T-cell (primary cell): Measurements from ENCODE around the gene CPSF2. TPM values are rescaled to one million over a fixed set of nuclear protein-coding genes. Genes with fewer than 3 reads are reported as not detected.

Source experiments
- ATAC-seq, 4 experiments: fragments of 200-7000 bp in 3 of 4; fragments of 150-1000 bp in 1 of 4; cut with Tn5 transposase; replicated peaks in 1 of 4; 1 replicate in 3 of 4; 2 replicates in 1 of 4; pipeline ENCODE4 v1.10.0; 2021; ENCODE audit warnings: moderate library complexity in 3 of 4, mild to moderate bottlenecking in 2 of 4, moderate number of reproducible peaks in 1 of 4
- CTCF ChIA-PET, 2 donors: fragments of 300-600 bp; sonication (Branson Sonifier 250); formaldehyde crosslinking; loops; one replicate each; lab custom pipeline; 2022; ENCODE audit warnings: antibody characterized with exemption in 2 of 2; lab: Charles Lee
- POLR2A ChIA-PET, 2 donors: fragments of 300-600 bp; sonication (Branson Sonifier 250); formaldehyde crosslinking; loops; one replicate each; lab custom pipeline; 2022; ENCODE audit warnings: antibody characterized with exemption in 2 of 2; lab: Charles Lee
- DNase-seq, 35 experiments: peaks; one replicate each; pipeline versions ENCODE4 v3.0.0 to v3.0.0-alpha.2; 2013 to 2023
- H3K27ac ChIP-seq: one replicate; pipeline ENCODE4 v1.5.1; 2013; ENCODE audit warnings: low read length
- H3K27me3 ChIP-seq, 2 experiments: replicated peaks in 1 of 2; 1 replicate in 1 of 2; 2 replicates in 1 of 2; pipeline versions ENCODE4 v1.6.1 to v1.7.0; 2013; ENCODE audit warnings: low read length in 1 of 2, mixed read lengths in 1 of 2; ENCODE audit not compliant: control insufficient read depth in 2 of 2, insufficient read depth in 2 of 2; ENCODE audit errors: extremely low read depth in 1 of 2
- H3K36me3 ChIP-seq, 2 donors: 1 replicate in 1 of 2; 2 replicates in 1 of 2; pipeline versions ENCODE4 v1.6.1 to v1.7.0; 2013; ENCODE audit warnings: low read length in 1 of 2; ENCODE audit not compliant: control insufficient read depth in 2 of 2, insufficient read depth in 1 of 2; ENCODE audit errors: extremely low read depth in 1 of 2
- H3K4me1 ChIP-seq, 2 experiments: 1 replicate in 1 of 2; 2 replicates in 1 of 2; pipeline versions ENCODE4 v1.6.1 to v1.7.0; 2013; ENCODE audit warnings: low read length in 2 of 2, mixed read lengths in 1 of 2; ENCODE audit not compliant: insufficient read depth in 2 of 2, control insufficient read depth in 1 of 2; ENCODE audit errors: extremely low read depth in 1 of 2
- H3K4me3 ChIP-seq, 2 donors: 1 replicate in 1 of 2; 2 replicates in 1 of 2; pipeline versions ENCODE4 v1.5.1 to v1.7.0; 2013; ENCODE audit warnings: mild to moderate bottlenecking in 2 of 2, low read length in 1 of 2, moderate library complexity in 1 of 2; ENCODE audit not compliant: control insufficient read depth in 1 of 2; ENCODE audit errors: extremely low read depth in 1 of 2
- H3K9me3 ChIP-seq: 2 replicates; pipeline ENCODE4 v1.7.0; 2013
- H3K27ac Mint-ChIP-seq, 2 donors: one replicate each; pipeline ENCODE4 v1.8.0; 2020 to 2021; ENCODE audit warnings: mild to moderate bottlenecking in 2 of 2, mixed read lengths in 2 of 2
- H3K27me3 Mint-ChIP-seq, 2 donors: one replicate each; pipeline ENCODE4 v1.8.0; 2021 to 2022; ENCODE audit warnings: mixed read lengths in 2 of 2
- H3K36me3 Mint-ChIP-seq: one replicate; pipeline ENCODE4 v1.8.0; 2021; ENCODE audit warnings: mixed read lengths
- H3K4me1 Mint-ChIP-seq, 3 donors: one replicate each; pipeline ENCODE4 v1.8.0; 2020 to 2022; ENCODE audit warnings: mixed read lengths in 3 of 3, mild to moderate bottlenecking in 1 of 3
- H3K4me3 Mint-ChIP-seq, 3 donors: one replicate each; pipeline ENCODE4 v1.8.0; 2020 to 2022; ENCODE audit warnings: mild to moderate bottlenecking in 3 of 3, mixed read lengths in 3 of 3, moderate library complexity in 3 of 3
- H3K9me3 Mint-ChIP-seq, 3 donors: one replicate each; pipeline ENCODE4 v1.8.0; 2020 to 2022; ENCODE audit warnings: mixed read lengths in 3 of 3
- WGBS: methylation state at CpG from one replicate; pipeline ENCODE4 v1.1.5; 2013; ENCODE audit warnings: missing lambda C conversion rate; ENCODE audit not compliant: insufficient coverage; 5-methylcytosine and 5-hydroxymethylcytosine counted together
- total RNA-seq, 35 experiments: library from RNA in 6 of 35; stranded (reverse) in 6 of 35; fragments of 120-200 nt in 1 of 35; gene quantifications; one replicate each; pipeline versions ENCODE4 v1.2.1 to v1.2.4 and lab custom pipeline; 2013 to 2026

CPSF2 gene
- total RNA-seq, 5 donors from 2014 or later (not counting 1 experiment from before 2014, with no cell fraction given): 27.6 to 57.4 (median 45.5) TPM

GRCh38 chr14:92190768-92191167 lies 69.0 kb downstream of the CPSF2 start:
- Mint-ChIP-seq H3K27ac (no peak overlapping the region), H3K36me3 (peaks cover 6% of the 10 kb centered on the region), H3K4me1 (no peaks in the 10 kb centered on the region), H3K27me3 (peaks cover 0 to 3% of the 10 kb centered on the region in 2 donors), H3K9me3 (peaks cover 3 to 4% (median 3%) of the 10 kb centered on the region in 3 donors), H3K4me3 (no peak overlapping the region)
- no peaks in the 10 kb centered on the region for H3K36me3 ChIP-seq
- H3K4me3 ChIP-seq: no peak overlapping the region
- no peak overlapping the region for H3K27ac ChIP-seq
- H3K9me3 ChIP-seq: no peaks in the 10 kb centered on the region
- ATAC-seq: no peak
- peaks cover 0 to 12% of the 10 kb centered on the region in 2 experiments for H3K27me3 ChIP-seq
- no peak for DNase-seq
- 73% methylated on average over 6 of the region's 6 CpGs for WGBS
- ChIA-PET POLR2A (no interaction called here), CTCF (no interaction called here)
- H3K4me1 ChIP-seq: no peaks in the 10 kb centered on the region

DNA sequence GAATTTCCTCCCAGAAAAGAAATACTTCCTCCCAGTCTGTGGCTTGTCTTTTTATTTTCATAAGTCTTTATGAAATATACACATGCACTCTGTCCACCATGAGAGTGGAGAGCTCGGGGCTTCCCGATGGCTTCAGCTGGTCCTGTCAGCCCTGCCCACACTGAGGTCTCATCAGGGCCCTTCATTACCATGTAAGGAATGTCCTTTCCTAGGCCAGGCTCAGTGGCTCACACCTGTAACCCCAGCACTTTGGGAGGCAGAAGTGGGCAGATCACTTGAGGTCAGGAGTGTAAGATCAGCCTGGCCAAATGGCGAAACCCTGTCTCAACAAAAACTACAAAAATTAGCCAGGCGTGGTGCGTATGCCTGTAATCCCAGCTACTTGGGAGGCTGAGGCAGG lies 77.0 kb downstream of the CPSF2 start:
- Mint-ChIP-seq H3K27me3 (peaks cover 5 to 17% of the 10 kb centered on the region in 2 donors), H3K9me3 (no peaks in the 10 kb centered on the region), H3K36me3 (no peaks in the 10 kb centered on the region), H3K4me3 (no peak overlapping the region), H3K27ac (no peak overlapping the region), H3K4me1 (no peaks in the 10 kb centered on the region)
- Histone ChIP-seq H3K27me3 (peaks cover 2 to 9% of the 10 kb centered on the region in 2 experiments), H3K36me3 (no peaks in the 10 kb centered on the region), H3K27ac (no peak overlapping the region), H3K4me1 (no peaks in the 10 kb centered on the region), H3K4me3 (no peak overlapping the region), H3K9me3 (no peaks in the 10 kb centered on the region)
- ChIA-PET POLR2A (no interaction called here), CTCF (no interaction called here)
- WGBS: 80% methylated on average over 1 of the region's 5 CpGs
- DNase-seq (no peak), ATAC-seq (no peak)

- DNase-seq: no peak
- H3K4me3 Mint-ChIP-seq: no peak overlapping the region
- no peaks in the 10 kb centered on the region for H3K4me1 Mint-ChIP-seq
- H3K27me3 Mint-ChIP-seq: peaks cover 9 to 18% of the 10 kb centered on the region in 2 donors
- H3K9me3 Mint-ChIP-seq: no peaks in the 10 kb centered on the region
- Histone ChIP-seq H3K9me3 (no peaks in the 10 kb centered on the region), H3K36me3 (no peaks in the 10 kb centered on the region), H3K4me3 (no peak overlapping the region), H3K27ac (no peak overlapping the region), H3K27me3 (peaks cover 2 to 9% of the 10 kb centered on the region in 2 experiments), H3K4me1 (no peaks in the 10 kb centered on the region)
- ChIA-PET CTCF (no interaction called here), POLR2A (no interaction called here)
- H3K27ac Mint-ChIP-seq: no peak overlapping the region
- WGBS: no CpG with 5 or more reads among the region's 6 CpGs
- H3K36me3 Mint-ChIP-seq: no peaks in the 10 kb centered on the region
- ATAC-seq: no peak
Observed at GRCh38 chr14:92199763-92200162, 78.0 kb downstream of the CPSF2 start.

DNA sequence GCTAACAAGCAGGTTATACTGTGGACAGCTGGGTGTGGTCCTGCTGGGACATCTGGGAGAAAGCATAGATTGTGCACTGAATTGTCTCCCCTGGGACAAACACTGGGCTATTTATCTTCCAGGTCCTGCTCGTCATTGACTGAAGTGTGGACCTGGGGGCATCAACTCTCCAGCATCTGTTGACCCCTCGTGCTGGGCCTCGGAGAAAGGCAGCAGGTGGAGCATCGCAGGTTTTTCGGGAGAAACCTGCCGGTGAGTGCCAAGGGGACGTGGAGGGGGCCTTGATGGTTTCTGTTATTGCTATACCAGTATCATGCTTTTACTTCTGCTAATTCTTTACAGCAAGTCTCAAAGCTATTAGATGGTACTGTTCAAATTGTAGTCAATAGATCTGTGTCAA lies 81.3 kb downstream of the CPSF2 start:
- DNase-seq (no peak), ATAC-seq (no peak)
- Mint-ChIP-seq H3K9me3 (no peaks in the 10 kb centered on the region), H3K4me3 (no peak overlapping the region), H3K36me3 (no peaks in the 10 kb centered on the region), H3K27me3 (peaks cover 13 to 26% of the 10 kb centered on the region in 2 donors), H3K27ac (no peak overlapping the region), H3K4me1 (no peaks in the 10 kb centered on the region)
- 74% methylated on average over 5 of the region's 7 CpGs for WGBS
- ChIA-PET CTCF (no interaction called here), POLR2A (no interaction called here)
- Histone ChIP-seq H3K36me3 (no peaks in the 10 kb centered on the region), H3K4me1 (no peaks in the 10 kb centered on the region), H3K4me3 (no peak overlapping the region), H3K9me3 (no peaks in the 10 kb centered on the region), H3K27ac (no peak overlapping the region), H3K27me3 (peaks cover 2 to 27% of the 10 kb centered on the region in 2 experiments)

DNA sequence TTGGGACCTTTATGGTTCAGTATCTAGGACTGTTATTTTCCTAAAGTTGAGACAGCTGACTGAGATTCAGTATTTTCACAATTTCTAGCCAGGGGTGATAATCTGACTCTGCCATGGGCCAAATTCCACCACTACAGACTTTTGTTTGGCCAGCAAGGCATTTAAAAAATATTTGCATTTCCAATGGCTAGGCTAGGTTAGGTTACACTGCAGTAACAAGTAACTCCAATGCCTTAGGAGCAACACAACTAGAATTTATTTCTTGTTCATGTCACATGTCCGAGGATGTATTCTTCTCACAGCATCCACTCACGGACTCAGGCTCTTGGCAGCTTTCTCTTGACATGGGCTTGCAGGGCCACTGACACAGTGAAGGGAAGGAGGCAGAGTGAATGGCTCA lies 83.0 kb downstream of the CPSF2 start:
- WGBS: no CpG with 5 or more reads among the region's 2 CpGs
- POLR2A ChIA-PET: no interaction called here
- H3K27me3 Mint-ChIP-seq: peaks cover 13 to 21% of the 10 kb centered on the region in 2 donors

DNA sequence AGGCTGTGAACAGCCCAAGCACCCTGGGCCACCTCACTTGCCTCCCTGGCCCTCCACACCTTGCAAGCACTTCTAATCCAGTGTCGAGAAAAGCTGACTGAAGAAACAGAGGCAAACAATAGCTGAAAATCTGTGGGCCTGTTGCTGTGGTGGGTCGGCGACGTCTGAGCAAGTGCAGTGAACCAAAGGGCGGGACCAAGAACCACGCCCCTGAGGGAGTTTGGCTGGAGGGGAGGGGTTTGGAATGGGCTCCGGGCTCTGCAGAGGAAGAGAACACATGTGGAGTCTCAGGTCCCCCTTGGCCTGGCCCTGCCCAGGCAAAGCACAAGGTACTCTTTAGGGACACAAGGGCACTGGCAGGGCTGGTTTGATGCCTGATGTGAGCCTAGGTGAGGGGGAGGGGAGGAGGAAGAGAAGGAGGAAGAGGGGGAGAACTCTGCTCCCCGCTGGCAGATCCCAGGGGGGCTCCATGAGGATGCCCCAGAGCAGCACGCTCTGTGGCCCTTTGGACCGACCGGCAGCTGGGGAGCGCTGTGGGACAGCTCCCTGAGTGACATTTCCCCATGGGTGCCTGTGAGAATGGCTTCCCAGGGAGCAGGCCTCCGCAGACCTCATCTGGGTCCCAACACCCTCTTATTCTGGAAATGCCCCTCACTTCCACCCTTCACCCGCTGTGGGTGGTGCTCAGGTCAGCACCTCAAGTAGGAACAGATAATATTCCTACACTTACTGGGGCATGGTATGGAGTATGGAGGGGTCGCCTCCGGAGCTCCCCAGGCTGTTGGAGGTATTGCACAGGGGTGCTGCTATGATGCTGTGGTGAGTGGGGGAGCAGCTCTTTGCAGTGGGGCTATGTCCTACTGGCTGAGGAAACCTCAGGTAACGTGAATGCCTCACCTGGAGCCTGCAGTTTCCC lies 85.5 kb downstream of the CPSF2 start:
- CTCF ChIA-PET: no interaction called here

More for the DNA sequence above, 83.0 kb downstream of the CPSF2 start:
- Mint-ChIP-seq H3K9me3 (no peaks in the 10 kb centered on the region), H3K4me1 (no peaks in the 10 kb centered on the region), H3K4me3 (no peak overlapping the region), H3K36me3 (no peaks in the 10 kb centered on the region), H3K27ac (no peak overlapping the region)
- Histone ChIP-seq H3K27ac (no peak overlapping the region), H3K9me3 (no peaks in the 10 kb centered on the region), H3K36me3 (no peaks in the 10 kb centered on the region), H3K27me3 (peaks cover 2 to 23% of the 10 kb centered on the region in 2 experiments), H3K4me1 (no peaks in the 10 kb centered on the region), H3K4me3 (no peak overlapping the region)
- no peak for DNase-seq
- ATAC-seq: no peak
- CTCF ChIA-PET: no interaction called here

More for the DNA sequence above, 85.5 kb downstream of the CPSF2 start:
- H3K4me3 ChIP-seq: no peak overlapping the region
- no peaks in the 10 kb centered on the region for H3K36me3 ChIP-seq
- ATAC-seq (no peak), DNase-seq (no peak)
- no peaks in the 10 kb centered on the region for H3K4me1 ChIP-seq
- POLR2A ChIA-PET: no interaction called here
- no peaks in the 10 kb centered on the region for H3K9me3 ChIP-seq
- Mint-ChIP-seq H3K36me3 (no peaks in the 10 kb centered on the region), H3K4me1 (no peaks in the 10 kb centered on the region), H3K9me3 (peaks cover 0 to 9% (median 2%) of the 10 kb centered on the region in 3 donors), H3K27me3 (peaks cover 8 to 16% of the 10 kb centered on the region in 2 donors), H3K4me3 (no peak overlapping the region), H3K27ac (no peak overlapping the region)
- H3K27me3 ChIP-seq: peaks cover 0 to 23% of the 10 kb centered on the region in 2 experiments
- WGBS: 84% methylated on average over 8 of the region's 17 CpGs
- H3K27ac ChIP-seq: no peak overlapping the region
